HG02623 (cell line): Measurements from ENCODE around the gene SPHK2.
"Not testable (repeated sequence)": the region's sequence is repeated elsewhere in the genome, so short reads cannot be mapped to it uniquely, and the experiment has no call there.

Experiments
- ATAC-seq: cut with Tn5 transposase; IDR thresholded peaks from one replicate; pipeline ENCODE4 v1.9.1; 2021; ENCODE audit warnings: moderate library complexity; ENCODE audit not compliant: unreplicated experiment

The SPHK2 gene

DNA sequence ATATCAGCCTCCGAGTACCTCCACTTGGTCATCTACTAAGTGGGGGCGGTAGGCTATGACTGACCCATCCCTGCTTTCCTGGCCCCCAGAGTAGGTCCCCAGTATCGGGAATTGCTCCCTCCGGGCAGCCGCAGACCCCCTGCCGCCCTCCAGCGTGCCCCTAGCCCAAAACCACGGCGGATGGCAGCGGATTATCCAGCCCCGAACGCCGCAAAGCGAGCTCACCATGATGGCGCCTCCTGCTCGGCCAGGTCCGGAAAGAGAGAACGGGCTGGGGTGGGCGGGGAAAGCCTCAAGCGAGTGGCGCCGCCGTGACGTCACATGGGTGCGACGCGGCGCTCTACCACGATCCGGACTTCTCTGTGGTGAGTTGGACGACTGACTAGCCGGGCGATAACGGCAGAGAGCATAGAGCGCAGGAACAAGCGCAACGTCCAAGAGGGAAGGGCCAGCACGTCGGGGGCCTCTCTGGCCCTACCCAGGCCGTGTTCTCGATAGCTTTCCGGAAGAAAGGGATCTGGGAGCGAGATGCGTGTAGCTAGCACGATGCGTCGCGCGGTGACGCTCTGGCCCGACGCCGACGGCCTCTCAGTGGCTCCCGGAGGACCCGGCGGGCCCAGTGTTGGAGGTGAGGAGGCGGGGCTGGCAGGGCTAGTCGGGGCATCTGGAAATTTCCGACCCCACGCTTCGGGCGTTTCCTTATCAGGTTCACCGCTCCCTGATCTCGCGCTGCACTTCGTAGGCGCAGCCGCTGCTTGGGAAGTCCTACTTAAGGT lies at the start of gene SPHK2, which contains the start of gene RPL18:
Gene SPHK2 (plus strand): TSS at position 591 of the 776 bp plus-strand sequence. CDS start 1,009 bp downstream, outside the sequence.
Gene RPL18 (minus strand): TSS at position 263 of the 776 bp plus-strand sequence. CDS start 35 bp downstream, at position 228.
- peak; percentile 83 for ATAC-seq

- ATAC-seq, result no peak
Measured at GRCh38 chr19:48569814-48570213, 49.5 kb upstream of the SPHK2 start.

DNA sequence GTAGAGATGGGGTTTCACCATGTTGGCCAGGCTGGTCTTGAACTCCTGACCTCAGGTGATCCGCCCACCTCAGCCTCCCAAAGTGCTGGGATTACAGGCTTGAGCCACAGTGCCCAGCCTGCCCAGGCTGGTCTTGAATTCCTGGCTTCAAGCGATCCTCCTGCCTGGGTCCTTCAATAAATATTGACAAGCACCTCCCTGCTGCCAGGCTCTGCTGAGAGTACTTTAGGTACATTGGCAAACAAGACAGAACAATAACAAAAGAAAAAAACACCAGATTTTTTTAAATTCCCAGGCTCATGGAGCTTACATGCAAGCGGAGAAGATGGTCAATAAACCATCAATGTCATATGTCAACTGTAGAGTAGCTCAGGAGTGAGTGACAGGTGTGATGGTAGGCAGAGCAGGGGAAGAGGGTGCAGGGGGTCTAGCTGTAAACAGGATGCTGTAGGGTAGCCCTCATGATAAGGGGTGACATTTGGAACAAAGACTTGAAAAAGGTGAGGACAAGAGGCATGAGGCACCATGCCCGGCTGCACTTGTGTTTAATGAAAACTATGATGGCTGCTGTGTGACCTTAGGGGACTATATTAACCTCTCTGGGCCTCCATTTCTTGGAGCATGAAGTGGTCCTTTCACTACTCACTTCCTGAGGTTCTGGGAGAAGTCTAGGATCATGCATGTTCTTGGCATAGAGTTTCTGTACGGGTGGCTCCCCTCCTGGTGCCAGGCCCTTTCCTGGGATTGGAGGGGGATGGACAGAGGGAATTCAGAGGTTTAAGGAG lies 47.7 kb upstream of the SPHK2 start:
- ATAC-seq, result no peak

GRCh38 chr19:48573163-48573505 lies 46.2 kb upstream of the SPHK2 start:
- ATAC-seq, result no peak

DNA sequence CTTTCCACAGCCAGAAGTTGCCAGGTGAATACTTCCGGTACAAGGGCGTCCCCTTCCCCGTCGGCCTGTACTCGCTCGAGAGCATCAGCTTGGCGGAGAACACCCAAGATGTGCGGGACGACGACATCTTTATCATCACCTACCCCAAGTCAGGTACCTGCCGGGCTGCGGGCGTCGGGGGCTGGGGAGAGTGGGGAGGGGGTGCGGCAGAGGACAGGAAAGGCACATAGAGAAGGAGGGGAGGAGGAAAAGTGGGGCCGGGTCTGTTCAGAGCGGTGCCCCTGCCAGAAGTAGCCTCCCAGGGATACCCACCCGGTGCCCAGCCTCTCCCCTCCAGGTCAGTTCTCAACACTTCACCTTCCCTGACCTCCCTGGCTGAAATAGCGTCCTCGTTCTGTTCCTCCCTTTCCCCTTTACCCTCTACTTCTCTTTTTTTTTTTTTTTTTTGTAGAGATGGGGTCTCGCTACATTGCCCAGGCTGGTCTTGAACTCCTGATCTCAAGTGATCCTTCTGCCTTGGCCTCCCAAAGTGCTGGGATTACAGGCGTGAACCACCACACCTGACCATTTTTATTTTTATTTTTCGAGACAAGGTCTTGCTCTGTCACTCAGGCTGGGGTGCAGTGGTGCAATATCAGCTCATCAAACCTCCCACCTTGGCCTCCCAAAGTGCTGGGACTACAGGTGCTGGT lies 43.2 kb upstream of the SPHK2 start:
- no peak for ATAC-seq

DNA sequence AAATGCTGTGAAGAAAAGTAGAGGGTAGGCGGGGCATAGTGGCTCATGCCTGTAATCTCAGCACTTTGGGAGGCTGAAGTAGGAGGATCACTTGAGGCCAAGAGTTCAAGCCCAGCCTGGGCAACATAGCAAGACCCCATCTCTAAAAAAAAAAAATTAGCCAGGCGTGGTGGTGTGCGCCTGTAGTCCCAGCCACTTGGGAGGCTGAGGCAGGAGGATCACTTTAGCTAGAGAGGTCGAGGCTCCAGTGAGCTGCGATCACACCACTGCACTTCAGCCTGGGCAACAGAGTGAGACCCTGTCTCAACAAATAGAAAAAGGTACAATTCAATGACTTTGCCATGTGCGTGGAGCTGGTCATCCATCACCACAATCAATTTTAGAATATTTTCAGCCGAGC lies 41.4 kb upstream of the SPHK2 start:
- not testable (repeated sequence) for ATAC-seq

GRCh38 chr19:48578891-48579290 lies 40.4 kb upstream of the SPHK2 start:
- ATAC-seq, result no peak

- no peak for ATAC-seq
Measured at GRCh38 chr19:48582168-48582567, 37.1 kb upstream of the SPHK2 start.

DNA sequence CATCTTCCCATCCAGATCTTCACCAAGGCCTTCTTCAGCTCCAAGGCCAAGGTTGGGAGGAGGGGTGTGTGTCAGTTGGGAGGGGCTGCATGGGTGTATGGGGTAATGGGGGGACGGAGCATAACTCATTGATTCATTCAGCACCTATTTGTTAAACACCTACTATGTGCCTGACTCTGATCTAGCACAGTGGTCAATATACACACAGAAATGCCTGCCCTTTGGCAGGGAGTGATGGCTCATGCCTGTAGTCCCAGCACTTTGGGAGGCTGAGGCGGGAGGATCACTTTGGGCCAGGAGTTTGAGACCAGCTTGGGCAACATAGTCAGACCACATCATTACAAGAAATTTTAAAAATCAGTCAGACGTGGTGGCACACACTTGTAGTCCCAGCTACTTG lies 31.9 kb upstream of the SPHK2 start:
- ATAC-seq, result no peak

DNA sequence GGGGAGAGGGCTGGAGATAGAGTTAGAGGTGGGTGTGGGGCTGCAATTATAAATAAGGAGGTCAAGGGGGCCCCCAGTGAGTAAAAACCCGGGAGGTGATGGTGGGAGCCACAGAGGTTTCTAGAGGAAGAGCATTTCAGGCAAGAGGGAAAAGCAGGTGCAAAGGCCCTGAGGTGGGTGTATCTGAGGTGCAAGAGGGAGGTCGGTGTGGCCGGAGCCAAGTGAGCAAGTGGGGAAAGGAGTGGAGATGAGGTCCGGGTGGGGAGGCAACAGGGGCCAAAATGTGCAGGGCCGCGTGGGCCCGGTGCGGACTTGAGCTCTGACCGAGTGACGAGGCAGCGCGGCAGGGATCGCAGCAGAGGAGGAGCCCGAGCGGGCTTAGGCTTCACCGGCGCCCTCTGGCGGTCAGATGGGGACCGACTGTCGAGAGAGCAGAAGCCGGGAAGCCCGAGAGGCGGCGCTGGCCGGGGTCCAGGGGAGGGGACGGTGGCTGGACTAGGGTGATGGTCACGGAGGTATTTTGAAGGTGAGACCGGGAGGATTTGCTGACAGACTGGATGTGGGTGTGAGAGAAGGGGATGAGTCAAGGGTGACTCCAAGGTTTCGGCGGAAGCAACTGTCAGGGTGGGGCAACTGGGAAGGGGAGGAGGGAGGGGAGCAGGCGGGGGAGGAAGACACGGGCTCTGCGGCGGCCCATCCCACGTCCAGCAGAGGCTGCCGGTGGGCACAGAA lies 30.5 kb upstream of the SPHK2 start:
- ATAC-seq, result no peak

DNA sequence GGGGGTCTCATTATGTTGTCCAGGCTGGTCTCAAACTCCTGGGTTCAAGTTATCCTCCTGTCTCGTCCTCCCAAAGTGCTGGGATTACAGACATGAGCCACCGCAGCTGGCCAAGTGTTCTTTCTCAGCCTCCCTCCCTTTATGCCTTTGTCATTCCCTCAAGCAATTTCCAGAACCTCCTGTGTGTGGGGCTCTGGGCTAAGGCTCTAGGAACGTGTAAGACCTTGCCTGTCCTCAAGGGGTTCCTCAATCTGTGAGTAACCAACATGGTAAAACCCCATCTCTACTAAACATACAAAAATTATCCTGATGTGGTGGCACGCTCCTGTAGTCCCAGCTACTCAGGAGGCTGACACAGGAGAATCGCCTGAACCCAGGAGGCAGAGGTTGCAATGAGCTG lies 28.3 kb upstream of the SPHK2 start:
- no peak for ATAC-seq

GRCh38 chr19:48595171-48595570 lies 24.1 kb upstream of the SPHK2 start:
- no peak for ATAC-seq

DNA sequence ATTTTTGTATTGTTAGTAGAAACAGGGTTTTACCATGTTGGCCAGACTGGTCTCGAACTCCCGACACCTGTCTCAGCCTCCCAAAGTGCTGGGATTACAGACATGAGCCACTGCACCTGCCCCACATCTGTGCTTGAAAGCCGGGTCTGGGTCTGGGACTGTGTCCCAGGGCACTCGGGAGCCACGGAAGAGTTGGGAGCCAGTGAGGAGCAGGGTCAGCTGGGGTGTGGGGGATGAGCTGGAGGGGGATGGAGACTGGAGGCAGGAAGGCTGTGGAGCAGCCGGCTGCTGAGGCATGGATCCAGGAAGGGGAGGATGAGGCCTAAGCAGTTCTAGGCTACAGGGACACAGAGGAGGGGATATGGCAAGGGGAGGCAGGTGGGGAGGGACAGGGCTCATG lies 23.5 kb upstream of the SPHK2 start:
- ATAC-seq, result no peak

- ATAC-seq, result no peak
Measured at GRCh38 chr19:48596237-48596636, 23.1 kb upstream of the SPHK2 start.

- ATAC-seq, result no peak
Measured at GRCh38 chr19:48596679-48597465, 22.4 kb upstream of the SPHK2 start.

DNA sequence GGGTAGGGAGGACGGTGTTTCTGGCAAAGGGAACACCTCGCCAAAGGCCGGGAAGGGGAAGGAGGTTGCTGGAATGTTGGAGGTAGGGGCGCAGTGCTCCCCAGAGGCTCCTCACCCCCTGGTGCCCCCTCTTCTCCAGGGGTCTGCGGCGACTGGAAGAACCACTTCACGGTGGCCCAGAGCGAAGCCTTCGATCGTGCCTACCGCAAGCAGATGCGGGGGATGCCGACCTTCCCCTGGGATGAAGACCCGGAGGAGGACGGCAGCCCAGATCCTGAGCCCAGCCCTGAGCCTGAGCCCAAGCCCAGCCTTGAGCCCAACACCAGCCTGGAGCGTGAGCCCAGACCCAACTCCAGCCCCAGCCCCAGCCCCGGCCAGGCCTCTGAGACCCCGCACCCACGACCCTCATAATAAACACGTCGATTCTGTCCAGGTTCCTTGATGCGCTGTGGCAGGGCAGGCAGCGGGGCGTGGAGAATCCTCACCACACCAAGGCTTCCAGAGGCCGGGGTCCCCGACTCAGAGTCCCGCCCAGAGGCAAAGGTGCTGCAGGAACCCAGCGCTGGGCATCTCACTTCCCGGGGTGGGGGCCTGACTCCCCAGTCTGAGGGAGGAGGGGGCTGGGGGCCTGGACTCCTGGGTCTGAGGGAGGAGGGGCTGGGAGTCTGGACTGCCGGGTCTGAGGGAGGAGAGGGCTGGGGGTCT lies 20.2 kb upstream of the SPHK2 start:
- ATAC-seq, result no peak

DNA sequence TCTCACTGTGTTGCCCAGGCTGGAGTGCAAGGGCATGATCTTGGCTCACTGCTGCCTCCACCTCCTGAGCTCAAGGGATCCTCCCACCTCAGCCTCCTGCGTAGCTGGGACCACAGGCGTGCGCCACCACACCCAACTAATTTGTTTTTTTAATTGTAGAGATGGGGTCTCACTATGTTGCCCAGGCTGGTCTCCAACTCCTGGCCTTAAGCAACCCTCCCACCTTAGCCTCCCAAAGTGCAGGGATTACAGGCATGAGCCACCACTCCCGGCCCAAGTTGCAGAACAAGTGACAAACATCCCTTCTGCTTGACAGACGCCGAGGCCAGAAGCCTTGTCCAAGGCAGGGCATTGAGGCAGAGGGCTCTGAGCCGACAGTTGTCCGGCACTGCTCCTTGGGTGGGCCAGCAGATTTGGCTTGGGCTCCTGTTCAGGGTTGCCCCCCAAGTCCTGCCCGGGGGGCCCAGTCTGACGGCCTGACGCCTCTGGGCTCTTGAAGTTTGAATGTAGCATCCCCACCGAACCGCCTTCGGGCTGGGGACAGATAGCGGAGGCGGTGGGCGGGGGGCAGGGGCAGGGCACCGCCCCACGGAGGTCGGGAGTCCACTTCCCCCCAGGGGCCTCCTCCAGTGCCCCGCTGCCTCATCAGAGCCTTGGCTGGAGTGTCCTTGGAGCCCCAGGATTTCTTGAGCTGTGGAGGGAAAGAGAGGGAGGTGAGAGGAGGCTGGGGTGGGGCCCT lies 18.5 kb upstream of the SPHK2 start:
- ATAC-seq, result no peak

DNA sequence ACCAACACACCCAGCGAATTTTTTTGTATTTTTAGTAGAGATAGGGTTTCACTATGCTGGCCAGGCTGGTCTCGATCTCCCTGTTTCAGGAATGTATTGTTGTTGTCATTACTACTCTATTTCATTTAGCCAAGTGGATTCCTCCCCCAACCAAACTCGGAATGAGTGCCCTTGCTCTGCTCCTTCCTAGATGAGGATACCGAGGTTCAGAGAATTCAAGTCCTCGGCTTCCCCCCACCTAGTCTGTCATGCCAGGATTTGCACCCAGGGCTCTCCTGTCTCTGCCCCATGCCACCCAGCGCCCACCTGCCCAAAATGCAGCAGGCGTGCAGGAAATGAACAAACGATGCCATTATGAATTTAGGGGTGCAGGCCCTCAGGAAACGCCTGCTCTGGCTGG lies 16.3 kb upstream of the SPHK2 start:
- no peak for ATAC-seq

DNA sequence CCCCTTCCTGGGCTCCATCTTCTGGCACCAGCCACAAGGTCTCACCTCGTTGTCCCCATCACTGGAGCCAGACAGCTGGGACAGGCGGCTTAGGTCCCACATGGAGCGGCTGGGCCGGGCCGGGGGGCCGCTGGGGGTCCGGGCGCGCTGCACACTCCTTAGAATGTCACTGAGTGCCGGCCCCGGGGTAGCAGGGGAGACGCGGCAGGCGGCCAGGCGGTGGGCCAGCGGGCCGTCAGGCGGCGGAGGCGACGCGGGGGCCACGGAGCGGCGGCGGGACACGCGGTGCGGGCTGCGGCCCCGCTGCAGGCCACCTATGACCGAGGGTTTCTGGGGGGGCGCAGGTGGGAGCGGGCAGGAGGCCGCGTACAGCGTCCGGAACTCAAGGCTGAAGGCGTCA lies 15.9 kb upstream of the SPHK2 start:
- ATAC-seq, result no peak
